Sigmoid colon (tissue), 7 donors: ENCODE results near the gene SLC9B1. TPM values are rescaled to one million over a fixed set of nuclear protein-coding genes. Genes with fewer than 3 reads are reported as not detected.

Experiments used
- DNase-seq: peaks from one replicate; pipeline ENCODE4 v3.0.0-alpha.2; 2019
- H3K27ac ChIP-seq, 4 donors: fragments of 200-600 bp; sonication (generic); one replicate each; pipeline ENCODE4 v1.5.1; 2016 to 2019; ENCODE audit warnings: mild to moderate bottlenecking in 1 of 4
- H3K27me3 ChIP-seq, 3 donors: fragments of 200-600 bp; sonication (generic); one replicate each; pipeline ENCODE4 v1.5.1; 2019; ENCODE audit warnings: mild to moderate bottlenecking in 1 of 3
- H3K36me3 ChIP-seq, 4 donors: fragments of 200-600 bp; sonication (generic); one replicate each; pipeline ENCODE4 v1.5.1; 2016 to 2019
- H3K4me1 ChIP-seq, 4 donors: fragments of 200-600 bp; sonication (generic); one replicate each; pipeline ENCODE4 v1.5.1; 2017 to 2019
- H3K4me3 ChIP-seq, 4 donors: fragments of 200-600 bp; sonication (generic); one replicate each; pipeline ENCODE4 v1.5.1; 2017 to 2019; ENCODE audit warnings: mild to moderate bottlenecking in 2 of 4, moderate library complexity in 1 of 4
- H3K9me3 ChIP-seq, 4 donors: fragments of 200-600 bp in 3 of 4; sonication (generic) in 3 of 4; one replicate each; pipeline versions ENCODE4 v1.5.1 to v1.6.1; 2013 to 2019
- CTCF ChIP-seq, 4 experiments: fragments of 450-650 bp in 3 of 4; fragments of 200-600 bp in 1 of 4; IDR thresholded peaks; one replicate each; pipeline ENCODE4 v1.5.1; 2016 to 2019; ENCODE audit warnings: antibody characterized with exemption in 4 of 4, mild to moderate bottlenecking in 3 of 4, moderate library complexity in 2 of 4
- EP300 ChIP-seq, 4 donors: sonication (generic); formaldehyde crosslinking; IDR thresholded peaks; one replicate each; pipeline ENCODE4 v1.6.1; 2017; ENCODE audit warnings: antibody characterized with exemption in 4 of 4
- POLR2A ChIP-seq, 2 donors: fragments of 450-650 bp; IDR thresholded peaks; one replicate each; pipeline ENCODE4 v1.6.1; 2016; ENCODE audit warnings: antibody characterized with exemption in 2 of 2, mild to moderate bottlenecking in 2 of 2, moderate library complexity in 2 of 2
- POLR2AphosphoS5 ChIP-seq, 4 donors: sonication (generic); formaldehyde crosslinking; IDR thresholded peaks; one replicate each; pipeline ENCODE4 v1.6.1; 2017; ENCODE audit warnings: antibody characterized with exemption in 4 of 4
- WGBS, 2 donors: extraction: QIAGEN DNeasy Blood & Tissue Kit; methylation state at CpG; one replicate each; pipeline ENCODE4 v1.1.7; 2013; 5-methylcytosine and 5-hydroxymethylcytosine counted together
- intact Hi-C: fragments of 100-400 bp; cut with DNase I; formaldehyde crosslinking; loops from one replicate; pipeline ENCODE4 v1.15.1; 2023
- polyA plus RNA-seq, 3 donors: library from polyadenylated mRNA; stranded (reverse); fragments of 200-250 nt; gene quantifications; one replicate each; pipeline ENCODE4 v1.2.3, GENCODE V29; 2013
- total RNA-seq, 4 donors: library from RNA; depleted of rRNA; stranded (reverse); fragments of >200 nt; gene quantifications; one replicate each; pipeline ENCODE4 v1.1.0, GENCODE V29; 2016
- donor health status: healthy with polysubstance abuse.
- donor health status: Bipolar disorder and iron deficiency.
- donor health status: healthy.

SLC9B1 gene
- total and polyA plus RNA-seq, 7 donors, result 0.50 to 3.9 (median 1.0) TPM; not detected in 3

GRCh38 chr4:103052779-103053178 lies 33.3 kb upstream of the SLC9B1 start:
- Histone ChIP-seq H3K4me3 (no peak overlapping the region), H3K9me3 (no peaks in the 10 kb centered on the region), H3K27ac (no peak overlapping the region), H3K27me3 (no peaks in the 10 kb centered on the region), H3K4me1 (no peaks in the 10 kb centered on the region), H3K36me3 (peaks cover 0 to 24% (median 0%) of the 10 kb centered on the region in 4 donors)
- WGBS, 2 donors, result 89 to 93% methylated on average over 3 of the region's 3 CpGs
- DNase-seq, result no peak
- intact Hi-C loops, result no loop called here
- TF ChIP-seq CTCF (IDR thresholded peaks at IDR 0.05), result no peak
- TF ChIP-seq POLR2AphosphoS5 (IDR thresholded peaks at IDR 0.05), result no peak
- no peak for TF ChIP-seq EP300 (IDR thresholded peaks at IDR 0.05)
- no peak for TF ChIP-seq POLR2A (IDR thresholded peaks at IDR 0.05)

DNA sequence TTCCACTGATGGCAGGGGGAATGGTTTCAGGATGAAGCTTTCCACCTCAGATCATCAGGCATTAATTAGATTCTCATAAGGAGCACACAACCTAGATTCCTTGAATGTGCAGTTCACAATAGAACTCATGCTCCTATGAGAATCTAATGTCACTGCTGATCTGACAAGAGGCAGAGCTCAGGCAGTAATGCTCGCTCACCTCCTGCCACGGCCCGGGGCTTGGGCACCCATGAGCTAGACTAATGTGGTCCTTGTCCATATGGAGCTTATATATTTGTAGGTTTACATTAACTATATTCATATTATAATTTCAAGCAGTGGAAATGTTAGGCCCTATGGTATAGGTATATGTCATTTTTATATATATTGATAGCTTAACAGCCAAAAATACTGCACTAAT lies 32.6 kb upstream of the SLC9B1 start:
- TF ChIP-seq POLR2A (IDR thresholded peaks at IDR 0.05) (no peak), POLR2AphosphoS5 (IDR thresholded peaks at IDR 0.05) (no peak), EP300 (IDR thresholded peaks at IDR 0.05) (no peak), CTCF (IDR thresholded peaks at IDR 0.05) (no peak)
- Histone ChIP-seq H3K4me1 (no peaks in the 10 kb centered on the region), H3K27me3 (no peaks in the 10 kb centered on the region), H3K4me3 (no peak overlapping the region), H3K9me3 (no peaks in the 10 kb centered on the region), H3K27ac (no peak overlapping the region), H3K36me3 (peaks cover 0 to 26% (median 0%) of the 10 kb centered on the region in 4 donors)
- 96 to 97% methylated on average over 3 of the region's 3 CpGs for WGBS, 2 donors
- no peak for DNase-seq
- intact Hi-C loops, result no loop called here

DNA sequence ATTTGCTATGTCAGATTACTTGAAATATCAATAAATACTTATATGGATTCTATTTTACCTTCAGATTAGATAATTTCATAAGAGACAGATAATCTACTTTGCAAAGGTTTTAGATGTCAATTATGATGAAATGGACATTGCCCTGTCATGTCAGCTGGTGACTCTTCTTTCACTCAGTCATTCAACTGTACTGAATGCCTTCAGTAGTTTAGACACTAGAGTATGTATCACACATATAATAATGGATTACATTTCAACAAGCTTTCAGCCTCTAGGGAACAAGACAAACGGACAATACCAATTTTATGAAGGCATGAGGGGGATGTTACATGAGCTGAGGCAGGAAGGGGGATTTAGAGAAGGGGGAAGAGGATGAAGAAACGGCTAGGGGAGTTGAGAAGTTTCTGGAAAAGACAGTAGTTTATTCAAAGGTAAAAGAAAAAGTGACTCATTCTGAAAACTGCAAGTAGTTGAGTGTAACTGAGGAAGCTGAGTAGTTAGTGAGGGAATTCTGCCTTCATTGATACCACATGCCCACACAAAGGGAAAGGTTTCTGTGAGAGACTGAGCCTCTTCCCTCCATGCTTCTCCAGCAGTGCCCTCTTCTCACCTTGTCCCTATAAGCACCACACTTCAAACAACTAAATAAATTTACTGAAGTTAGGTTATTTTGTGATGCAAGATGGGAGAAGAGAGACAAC lies 31.4 kb upstream of the SLC9B1 start:
- no peaks in the 10 kb centered on the region for H3K4me1 ChIP-seq
- H3K27me3 ChIP-seq, result no peaks in the 10 kb centered on the region
- 60 to 68% methylated on average over 2 of the region's 2 CpGs for WGBS, 2 donors

GRCh38 chr4:103046416-103047290 lies 27.1 kb upstream of the SLC9B1 start:
- WGBS, 2 donors, result 41 to 53% methylated on average over 5 of the region's 5 CpGs
- intact Hi-C loops, result loop anchor here (2.0 kb wide), 1 partner anchor 52 kb away; the partner anchor contains the start of gene BDH2
- Histone ChIP-seq H3K9me3 (no peaks in the 10 kb centered on the region), H3K36me3 (peaks cover 0 to 44% (median 3%) of the 10 kb centered on the region in 4 donors), H3K4me3 (no peak overlapping the region), H3K27me3 (no peaks in the 10 kb centered on the region), H3K27ac (no peak overlapping the region), H3K4me1 (no peaks in the 10 kb centered on the region)
- TF ChIP-seq CTCF (IDR thresholded peaks at IDR 0.05) (peak in 3 of 4 experiments; percentile 41 to 67 (median 45)), POLR2AphosphoS5 (IDR thresholded peaks at IDR 0.05) (no peak), EP300 (IDR thresholded peaks at IDR 0.05) (no peak), POLR2A (IDR thresholded peaks at IDR 0.05) (no peak)
- no peak for DNase-seq

More for the DNA sequence above, 31.4 kb upstream of the SLC9B1 start:
- Histone ChIP-seq H3K27ac (no peak overlapping the region), H3K36me3 (peaks cover 0 to 26% (median 0%) of the 10 kb centered on the region in 4 donors), H3K4me3 (no peak overlapping the region), H3K9me3 (no peaks in the 10 kb centered on the region)
- no peak for TF ChIP-seq EP300 (IDR thresholded peaks at IDR 0.05)
- no peak for TF ChIP-seq POLR2A (IDR thresholded peaks at IDR 0.05)
- TF ChIP-seq POLR2AphosphoS5 (IDR thresholded peaks at IDR 0.05), result no peak
- TF ChIP-seq CTCF (IDR thresholded peaks at IDR 0.05), result no peak
- DNase-seq, result no peak
- intact Hi-C loops, result no loop called here
